HG03571 (cell line): ENCODE results near the gene PRSS12.
A peak's percentile ranks its signal among the peaks of the same experiment; 100 is the strongest.

Experiments used
- ATAC-seq: cut with Tn5 transposase; IDR thresholded peaks from one replicate; pipeline ENCODE4 v1.9.1; 2021; ENCODE audit not compliant: unreplicated experiment

Gene PRSS12

DNA sequence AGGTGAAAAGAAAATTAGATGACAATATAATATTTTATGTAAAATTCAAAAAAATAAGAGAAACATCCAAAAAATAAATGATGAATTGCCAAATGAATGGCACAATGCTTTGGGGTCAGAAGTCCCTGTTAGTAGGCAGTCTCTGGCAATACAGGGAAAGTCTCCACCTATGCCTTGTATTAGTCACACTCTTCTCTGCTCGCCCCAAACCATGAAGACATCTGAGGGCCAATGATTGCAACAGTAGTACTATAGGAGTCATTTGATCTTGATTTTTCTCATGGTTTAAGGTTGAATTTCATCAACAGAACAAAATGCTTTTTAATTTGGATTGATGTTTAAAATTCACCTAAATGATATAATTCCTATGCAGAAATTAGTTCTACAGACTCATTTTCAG lies 3.9 kb upstream of the PRSS12 start:
- ATAC-seq, result no peak

DNA sequence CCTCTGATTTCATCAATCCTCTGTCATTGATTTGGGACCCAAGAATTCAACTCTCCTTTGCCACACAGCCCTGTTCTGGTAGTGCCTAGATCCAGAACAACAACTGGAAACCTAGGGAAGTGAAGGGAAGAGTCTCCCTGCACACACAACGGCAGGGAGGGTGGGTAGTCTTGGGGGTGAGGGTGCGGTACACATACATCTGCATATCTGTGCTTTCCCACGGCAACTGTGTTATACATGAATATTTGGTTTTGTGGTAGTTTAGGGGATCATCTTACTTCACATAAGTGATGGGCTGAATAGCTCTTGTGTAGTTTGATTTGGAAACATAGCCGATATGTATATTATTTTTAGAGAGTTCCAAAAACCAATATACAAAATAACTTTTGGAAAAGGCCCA lies 3.3 kb upstream of the PRSS12 start:
- no peak for ATAC-seq

DNA sequence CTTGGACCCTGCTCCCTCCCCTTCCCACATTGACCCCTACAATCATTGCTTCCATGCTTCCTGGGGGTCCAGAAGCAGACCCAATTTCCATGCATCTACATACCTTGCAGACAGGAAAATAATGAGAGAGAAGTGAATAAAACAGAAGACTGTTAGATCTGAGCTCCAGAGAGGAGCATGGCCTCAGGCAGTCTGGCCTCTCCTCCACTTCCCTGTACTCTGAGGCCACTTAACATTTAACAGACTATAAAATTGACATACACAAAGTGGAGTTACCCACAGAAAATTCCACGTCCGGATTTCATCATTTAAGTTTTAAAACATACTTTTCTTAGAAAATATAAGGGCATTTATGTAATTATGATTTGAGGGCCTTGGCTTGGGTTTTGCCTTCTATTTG lies 2.1 kb upstream of the PRSS12 start:
- ATAC-seq, result no peak

DNA sequence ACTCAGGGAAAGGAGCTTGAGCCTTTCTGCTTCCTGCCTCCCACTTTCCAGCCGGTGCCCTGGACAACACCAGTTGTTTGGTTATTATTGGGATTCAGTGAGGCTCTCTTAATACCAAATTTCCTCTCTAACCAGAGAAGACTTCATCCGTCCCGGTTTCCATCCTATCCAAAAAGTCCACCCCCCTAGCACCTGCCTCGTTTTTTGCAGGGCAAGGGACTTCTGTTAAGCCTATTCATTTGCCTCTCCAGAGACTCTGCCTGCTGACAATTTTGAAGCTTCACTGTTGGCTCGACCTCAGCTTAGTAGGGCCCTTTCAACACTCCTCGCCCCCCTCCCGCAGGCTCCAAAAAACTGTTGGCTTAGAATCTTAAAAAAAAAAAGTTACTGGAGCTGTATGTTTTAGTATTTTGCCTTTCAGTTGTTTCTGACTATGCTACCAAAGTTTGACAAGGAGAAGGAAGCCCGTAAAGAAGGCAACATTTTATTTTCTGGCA lies 779 bp upstream of the PRSS12 start:
- no peak for ATAC-seq

DNA sequence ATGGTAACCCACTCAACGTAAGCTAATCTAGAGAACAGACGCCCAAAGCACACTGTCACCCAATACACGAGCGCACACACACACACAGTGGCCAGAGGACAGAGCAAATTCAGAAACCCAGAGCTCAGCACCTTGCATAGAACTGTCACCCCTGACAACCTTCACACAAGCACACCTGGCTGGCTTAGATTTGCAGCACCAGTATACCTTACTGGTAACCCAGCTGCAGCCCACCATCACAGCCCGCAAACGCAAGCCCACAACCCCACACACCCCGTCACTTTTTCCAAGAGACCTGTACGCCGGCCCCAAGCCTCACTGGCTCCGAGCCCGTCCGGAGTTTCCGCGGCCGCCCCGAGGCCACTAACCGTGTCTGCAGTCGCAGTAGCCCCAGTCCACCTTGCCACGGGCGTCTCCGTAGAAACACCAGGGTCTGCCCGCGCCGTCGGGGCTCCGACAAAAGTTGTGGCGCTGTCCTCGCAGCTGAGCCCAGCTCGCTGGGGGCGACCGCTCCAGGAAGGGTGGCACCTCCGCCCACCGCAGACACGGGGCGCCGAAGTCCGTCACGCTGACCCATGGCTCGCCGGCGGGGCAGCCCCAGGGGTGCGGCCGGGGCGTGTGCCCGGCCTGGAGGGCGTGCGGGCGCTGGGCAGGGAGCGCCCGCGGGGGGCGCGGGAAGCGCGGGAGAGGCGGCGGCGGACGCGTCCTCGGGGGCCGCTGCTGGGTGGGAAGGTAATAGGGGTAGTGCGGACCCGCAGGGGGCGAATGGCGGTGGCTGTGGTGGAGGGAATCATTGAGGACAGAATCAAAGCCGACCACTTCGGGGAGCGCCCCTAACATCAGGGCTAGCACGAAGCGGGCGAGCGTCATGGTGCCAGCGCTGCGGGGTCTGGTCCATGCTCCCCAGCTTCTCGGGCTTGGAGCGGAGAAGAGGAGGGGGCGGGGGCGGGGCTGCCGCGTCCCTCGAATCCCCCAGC lies 664 bp downstream of the PRSS12 start:
- ATAC-seq, result peak; percentile 16

DNA sequence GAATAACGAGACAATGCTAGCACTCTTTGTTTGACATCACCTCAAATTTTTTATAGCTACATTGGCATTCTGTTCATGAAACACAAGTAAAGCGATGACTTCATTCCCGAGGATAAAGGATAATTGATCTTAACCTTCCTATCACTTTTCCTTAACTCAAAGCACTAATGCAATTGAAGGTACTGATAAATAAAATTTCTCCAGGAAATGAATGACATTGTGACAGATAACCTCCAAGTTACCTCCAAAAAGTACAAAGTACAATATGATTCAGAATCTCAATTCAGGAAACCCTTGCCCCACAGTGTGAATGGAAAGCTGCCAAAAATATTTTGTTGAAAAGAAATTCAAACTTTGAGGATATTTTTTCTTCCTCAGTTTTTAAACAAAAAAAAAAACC lies 1.8 kb downstream of the PRSS12 start:
- ATAC-seq, result no peak

DNA sequence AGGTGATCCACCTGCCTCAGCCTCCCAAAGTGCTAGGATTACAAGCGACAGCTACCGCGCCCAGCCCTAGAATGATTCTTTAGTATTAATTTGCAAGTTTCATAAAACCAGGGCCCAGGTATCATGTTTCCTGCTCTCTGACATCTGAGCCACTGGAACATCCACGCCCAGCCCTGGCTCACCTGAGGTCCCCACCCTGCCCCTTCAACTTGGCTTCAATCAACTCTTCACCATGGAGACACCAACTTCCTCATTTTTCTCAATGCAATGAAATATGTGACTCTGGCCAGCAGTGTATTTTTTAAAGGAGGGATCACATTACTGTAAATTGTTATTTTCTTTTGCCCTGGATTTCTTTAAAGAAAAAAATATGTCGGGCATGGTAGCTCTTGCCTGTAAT lies 3.9 kb downstream of the PRSS12 start:
- ATAC-seq, result no peak

DNA sequence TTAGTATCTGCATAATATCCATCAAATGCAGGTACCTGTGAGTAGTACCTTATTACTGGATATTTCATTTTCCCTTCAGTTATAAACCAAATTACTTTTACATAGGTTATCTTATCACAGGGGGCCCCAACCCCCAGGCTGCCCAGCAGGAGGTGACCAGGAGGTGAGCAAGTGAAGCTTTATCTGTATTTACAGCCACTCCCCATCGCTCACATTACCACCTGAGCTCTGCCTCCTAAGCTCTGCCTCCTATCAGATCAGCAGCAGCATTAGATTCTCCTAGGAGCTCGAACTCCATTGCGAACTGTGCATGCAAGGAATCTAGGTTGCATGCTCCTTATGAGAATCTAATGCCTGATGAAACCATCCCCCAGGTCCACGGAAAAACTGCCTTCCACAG lies 6.3 kb downstream of the PRSS12 start:
- ATAC-seq, result no peak

DNA sequence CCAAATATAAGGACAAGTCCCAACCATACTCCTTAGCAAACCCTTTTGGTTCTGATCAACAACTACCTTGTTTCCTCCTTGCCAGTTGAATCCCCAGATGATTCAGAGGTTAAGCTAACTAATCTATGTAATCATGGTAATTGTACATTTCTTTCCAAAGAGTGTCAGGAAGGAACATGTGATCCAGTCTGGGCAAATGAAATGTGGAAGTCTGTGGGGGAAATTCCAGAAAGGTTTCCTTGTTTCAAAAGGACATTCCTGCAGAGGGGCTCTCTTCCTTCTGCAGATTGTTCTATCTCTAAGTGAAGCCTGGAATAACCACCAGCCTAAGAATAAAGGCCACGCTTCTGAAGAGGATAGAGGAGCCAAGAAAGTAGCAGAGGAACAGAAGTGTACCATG lies 7.0 kb downstream of the PRSS12 start:
- ATAC-seq, result no peak

DNA sequence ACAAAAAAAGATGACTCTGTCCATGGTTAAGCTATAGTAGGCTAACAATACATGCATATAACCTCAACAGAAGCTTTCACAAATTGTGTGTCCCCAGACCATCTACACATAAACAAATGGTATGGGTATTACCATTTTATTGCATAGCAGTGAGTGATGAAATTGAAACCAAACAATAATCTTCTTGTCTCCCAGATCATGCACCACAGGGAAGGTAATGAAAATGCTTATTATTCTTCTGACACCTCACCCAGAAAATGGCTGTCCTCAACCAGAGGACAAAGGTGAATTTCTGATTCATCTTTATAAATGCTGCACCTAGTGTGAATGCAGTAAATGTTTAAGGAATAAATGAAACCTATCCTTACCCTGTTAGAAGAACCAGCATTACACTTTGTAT lies 8.0 kb downstream of the PRSS12 start:
- ATAC-seq, result no peak

DNA sequence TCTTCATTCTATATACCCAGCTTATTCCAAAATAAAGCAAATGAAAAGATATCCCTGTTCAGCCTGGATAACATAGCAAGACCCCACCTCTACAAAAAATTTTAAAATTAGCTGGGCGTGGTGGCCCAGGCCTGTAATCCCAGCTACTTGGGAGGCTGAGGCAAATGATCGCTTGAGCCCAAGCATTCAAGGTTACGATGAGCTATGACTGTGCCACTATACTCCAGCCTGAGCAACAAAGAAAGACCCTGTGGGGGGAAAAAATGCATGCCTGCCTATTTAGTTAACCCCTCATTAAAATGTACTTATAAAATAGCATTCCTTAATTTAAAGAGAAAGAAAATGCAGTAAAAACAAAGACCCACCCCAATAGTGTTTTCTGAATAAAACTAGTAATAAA lies 9.3 kb downstream of the PRSS12 start:
- ATAC-seq, result no peak

DNA sequence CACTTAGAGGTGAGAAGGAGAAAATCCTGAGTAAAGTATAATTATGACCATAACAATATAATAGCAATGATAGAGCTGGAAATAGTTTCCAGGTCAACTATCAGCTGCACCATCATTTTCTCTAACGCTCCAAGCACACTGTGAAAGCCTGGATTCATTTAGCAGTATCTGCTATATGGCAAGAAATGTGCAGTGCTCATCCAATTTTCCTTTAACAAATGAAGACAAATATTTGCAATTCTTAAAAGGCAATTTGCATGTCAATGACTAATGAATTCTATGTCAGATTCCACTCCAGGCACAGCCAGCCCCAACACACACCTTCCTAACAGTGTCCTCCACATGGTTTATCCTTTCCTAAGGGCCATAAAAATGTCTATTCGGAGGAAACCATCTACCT lies 12.7 kb downstream of the PRSS12 start:
- no peak for ATAC-seq

DNA sequence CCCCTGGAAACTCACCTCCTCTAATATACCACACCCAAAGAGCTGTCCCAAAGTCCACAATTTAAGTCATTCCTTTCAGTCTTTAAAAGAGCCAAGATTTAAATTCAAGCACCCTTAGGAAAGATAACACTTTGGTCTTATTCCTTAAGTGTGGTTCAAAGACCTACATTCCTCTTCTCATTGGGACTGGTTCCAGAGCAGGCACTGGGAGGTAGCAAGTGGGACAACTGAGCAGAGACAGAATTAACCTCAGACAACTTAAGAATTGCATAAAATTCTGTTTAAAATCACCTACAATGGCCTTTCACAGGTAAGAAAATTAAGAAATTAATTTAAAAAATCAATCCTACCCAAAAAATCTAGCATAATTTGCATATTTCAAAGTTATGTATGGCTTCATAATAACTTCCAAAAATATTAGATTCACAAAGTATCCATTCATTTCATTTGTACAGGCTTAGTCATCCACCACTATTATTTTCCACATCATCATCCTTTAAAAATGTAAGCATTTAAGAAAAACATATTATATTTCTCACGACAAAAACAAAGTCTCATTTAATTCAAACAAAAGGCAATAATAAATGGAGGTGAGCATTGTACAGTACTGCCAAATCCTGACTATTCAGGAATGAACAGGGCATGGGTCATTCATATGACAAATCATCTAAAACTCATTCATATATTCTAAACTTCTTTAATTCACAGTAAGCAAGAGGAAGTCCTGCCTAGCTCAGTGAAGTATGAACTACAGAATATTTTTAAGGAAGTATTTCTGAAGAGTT lies 13.6 kb downstream of the PRSS12 start:
- no peak for ATAC-seq

DNA sequence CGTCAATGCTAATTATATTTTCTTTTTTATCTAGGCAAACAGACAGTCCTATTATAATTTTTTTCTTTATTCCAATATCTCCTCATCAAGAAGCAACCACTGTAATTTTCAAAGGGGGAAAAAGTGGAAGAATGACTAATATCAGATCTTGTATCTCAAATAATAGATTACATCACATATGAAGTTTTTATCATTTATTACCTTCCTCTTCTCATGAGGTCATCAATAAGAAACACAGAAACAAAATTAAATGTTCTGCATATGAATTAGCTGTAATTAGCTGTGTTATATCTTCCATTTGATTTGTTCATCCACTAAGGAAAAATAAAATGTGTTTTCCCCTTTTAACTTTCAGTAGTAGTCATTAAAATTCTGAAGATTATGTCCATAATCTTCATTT lies 14.3 kb downstream of the PRSS12 start:
- ATAC-seq, result no peak

DNA sequence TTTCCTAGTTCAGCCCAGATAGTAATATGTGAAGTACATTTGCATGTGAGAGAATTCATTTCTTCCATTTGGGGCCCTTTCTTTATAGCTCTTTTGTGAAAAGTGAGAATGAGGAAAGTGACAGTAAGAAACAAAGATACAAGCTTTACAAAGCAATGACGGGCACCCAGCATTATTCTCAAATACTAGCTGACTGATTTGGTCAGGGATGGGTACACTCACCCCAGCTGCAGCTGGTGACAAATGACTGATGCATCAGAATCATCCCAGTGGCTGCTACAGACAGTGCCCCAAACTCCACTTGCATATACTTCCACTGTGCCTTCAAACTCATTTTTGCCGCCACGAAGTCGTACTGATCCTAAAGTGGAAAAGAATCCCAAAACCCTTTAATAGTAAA lies 14.8 kb downstream of the PRSS12 start:
- no peak for ATAC-seq

DNA sequence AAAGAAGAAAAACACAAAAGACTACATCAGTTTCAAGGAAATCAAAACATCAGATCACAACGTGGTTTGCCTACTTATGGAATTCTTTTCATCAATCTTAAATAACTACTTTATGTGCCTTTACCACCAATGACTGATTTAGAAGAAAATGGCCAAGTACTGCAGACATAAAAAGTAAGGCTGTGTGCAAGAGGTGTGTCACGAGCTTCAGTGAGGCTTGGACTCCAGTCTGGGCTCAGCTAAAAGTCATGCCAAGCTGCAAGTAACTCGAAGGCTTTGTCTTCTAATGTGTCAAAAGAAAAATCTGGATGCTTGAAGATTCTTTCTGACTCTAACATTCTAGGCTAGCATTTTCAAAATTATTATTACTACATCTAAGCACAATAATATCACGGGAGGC lies 17.0 kb downstream of the PRSS12 start:
- no peak for ATAC-seq

DNA sequence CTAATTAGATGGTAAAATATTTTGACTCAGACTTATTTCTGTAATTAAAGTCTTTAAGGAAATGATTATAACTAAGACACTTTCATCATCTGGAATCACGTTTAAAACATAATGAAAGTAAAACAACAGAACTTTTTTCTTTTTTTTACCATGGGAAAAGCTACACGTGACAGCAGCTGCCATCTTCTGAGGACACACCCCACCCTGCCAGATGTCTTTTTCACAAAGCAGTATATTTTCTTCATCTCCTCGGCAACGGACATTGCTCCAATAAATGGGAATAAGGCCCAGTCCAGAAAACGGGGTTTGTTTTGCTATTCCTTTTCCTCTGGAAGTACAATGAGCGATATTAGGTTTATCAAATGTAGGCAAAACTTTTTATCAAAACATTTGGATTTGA lies 17.5 kb downstream of the PRSS12 start:
- no peak for ATAC-seq

DNA sequence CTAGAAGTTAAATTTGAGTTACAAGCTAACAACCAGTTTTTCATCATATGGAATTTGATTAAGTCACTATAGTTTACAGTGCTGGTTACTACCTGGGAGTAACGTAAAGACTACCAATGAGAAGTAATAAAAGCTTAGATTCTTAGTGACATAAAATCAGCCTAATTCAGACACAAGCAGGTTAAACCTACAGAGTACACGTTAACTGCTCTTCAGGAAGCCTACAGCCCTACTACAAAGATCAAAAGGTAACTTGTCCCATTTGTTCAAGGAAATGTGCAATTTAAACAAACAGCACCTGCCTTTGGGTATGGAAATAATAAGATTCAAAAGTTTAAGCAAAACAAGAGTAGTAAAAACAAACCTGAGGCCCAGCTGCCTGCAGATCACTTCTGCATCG lies 21.5 kb downstream of the PRSS12 start:
- ATAC-seq, result no peak

DNA sequence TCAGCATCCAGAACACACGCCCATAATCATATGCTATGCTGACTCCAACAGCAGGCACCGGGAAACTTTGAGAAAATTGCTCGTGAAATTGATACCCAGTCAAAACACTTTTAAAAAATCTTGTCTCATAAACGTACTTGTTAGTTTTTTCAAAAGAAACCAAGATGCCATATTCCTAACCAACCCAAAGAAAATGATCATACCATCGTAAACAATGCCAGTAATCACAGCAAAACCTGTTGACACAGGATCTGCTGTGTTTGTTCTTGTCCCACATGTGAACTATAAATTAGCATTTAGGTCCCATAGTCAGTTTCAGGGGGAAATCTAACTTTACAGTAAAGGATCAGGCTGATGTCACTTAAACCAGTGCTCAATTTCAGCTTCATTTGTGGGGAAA lies 23.0 kb downstream of the PRSS12 start:
- no peak for ATAC-seq

DNA sequence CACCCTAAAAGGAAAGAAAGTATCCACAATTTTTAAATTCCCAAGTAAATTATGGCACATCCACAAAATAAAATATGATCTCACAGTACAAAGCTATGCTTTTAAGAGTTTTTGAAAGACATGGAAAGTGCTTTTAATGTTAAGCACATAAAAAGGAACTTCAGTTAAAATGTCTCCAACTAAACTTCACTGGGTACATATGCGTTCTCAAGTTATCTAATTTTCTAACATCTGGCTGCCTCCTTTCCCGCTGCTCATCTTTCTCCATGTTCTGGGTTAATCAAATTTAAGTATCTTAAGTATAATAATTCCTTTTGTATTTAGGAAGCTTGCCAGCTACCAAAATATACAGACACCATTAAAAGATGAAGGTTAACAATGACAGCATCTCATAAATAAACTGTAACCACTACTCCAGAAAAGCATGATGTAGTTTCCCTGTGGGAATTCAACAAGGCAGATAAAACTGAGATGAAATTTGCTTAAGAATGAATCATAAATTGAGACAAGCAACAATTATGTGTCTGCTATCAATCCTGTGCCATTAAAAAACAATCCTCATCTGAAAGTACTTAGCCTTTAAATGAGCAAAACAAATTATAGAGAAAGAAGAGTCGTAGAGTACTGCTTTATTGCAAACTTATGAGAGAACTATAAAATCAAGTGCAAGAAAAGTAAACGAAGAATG lies 25.1 kb downstream of the PRSS12 start:
- ATAC-seq, result no peak

DNA sequence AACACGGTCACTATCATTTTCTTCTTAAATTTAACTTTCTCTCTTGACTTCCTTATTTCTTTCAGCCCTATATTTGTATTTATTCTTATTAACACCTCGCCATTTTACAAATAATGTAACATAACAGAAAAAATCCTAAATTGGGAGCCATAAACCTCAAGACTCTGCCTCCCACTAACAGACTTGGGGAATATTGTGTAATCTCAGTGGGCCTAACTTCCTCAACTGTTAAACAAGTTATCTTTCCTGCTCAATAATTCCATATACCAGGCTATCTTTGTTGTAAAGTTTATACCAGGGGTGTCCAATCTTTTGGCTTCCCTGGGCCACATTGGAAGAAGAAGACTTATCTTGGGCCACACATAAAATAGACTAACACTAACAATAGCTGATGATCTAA lies 26.2 kb downstream of the PRSS12 start:
- no peak for ATAC-seq
